Cardiac septum (tissue), 1 donor: ENCODE measurements around the gene SSH3. TPM values are rescaled to one million over a fixed set of nuclear protein-coding genes. Genes with fewer than 3 reads are reported as not detected.

ENCODE experiments used
- DNase-seq: peaks from one replicate; pipeline ENCODE4 v3.0.0-alpha.2; 2020; ENCODE audit warnings: low spot score
- intact Hi-C: fragments of 100-400 bp; cut with DNase I; formaldehyde crosslinking; loops from one replicate; pipeline ENCODE4 v1.14.0; 2022
- total RNA-seq: library from RNA; stranded (reverse); fragmentation: NEBNext Ultra II Directional; extraction: Animal tissue kit (Norgen Biotek cat#: 25700); gene quantifications from one replicate; pipeline ENCODE4 v1.2.1, GENCODE V29; 2021
- donor health status: DM: no; HTN: no; CAD: no.

Gene SSH3
- total RNA-seq, 1 donor from 2014 or later = 22.3 TPM

- DNase-seq = peak; percentile 75
- intact Hi-C loops = loop anchor here (2.0 to 5.0 kb wide), 2 partner anchors 21 to 35 kb away; partner anchors contain the start of genes ANKRD13D and SSH3
These were observed 35.9 kb upstream of the SSH3 start for GRCh38 chr11:67267188-67268080.

DNA sequence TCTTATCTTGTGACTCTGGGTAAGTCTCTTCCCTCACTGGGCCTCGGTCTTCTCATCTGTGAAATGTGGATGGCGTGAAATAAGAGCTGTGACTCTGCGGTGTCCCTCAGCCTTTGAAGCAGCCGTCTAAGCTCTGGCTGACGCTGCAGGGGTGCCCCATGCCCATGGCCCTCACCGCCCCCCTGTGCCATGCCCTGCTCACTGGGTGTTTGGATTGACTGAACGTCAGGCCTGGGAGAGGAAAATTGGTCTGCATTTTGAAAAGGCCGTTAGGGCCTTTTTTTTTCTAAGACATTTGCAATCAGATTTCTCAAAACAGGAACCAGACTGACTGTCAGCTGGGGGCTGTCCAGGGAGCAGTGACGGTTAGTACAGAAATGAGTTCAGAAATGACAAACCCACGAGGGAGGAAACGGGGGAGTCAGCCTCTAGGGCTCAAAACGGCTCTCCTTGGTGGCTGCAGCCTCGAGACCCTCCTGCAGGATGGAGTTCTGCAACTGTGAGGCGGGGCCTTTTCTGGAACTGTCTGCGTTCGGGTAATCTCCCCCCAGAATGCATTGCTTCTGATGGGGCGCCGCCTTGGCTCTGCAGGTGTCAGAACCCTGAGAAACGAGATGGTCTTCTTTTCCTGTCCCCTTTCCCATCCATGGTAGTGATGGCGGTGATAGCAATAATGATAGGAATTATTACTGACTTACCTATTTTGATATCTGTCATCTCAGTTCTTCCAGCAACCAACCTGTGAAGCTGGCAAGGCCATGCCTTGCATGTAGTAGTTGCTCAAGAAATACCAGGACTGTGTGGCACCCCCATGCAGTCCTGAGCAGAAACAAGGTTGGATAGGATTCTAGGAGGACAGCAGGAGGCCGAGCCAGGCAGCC, 35.0 kb upstream of the SSH3 start:
- intact Hi-C loops = loop anchor here (5.0 kb wide), 1 partner anchor 34 kb away; the partner anchor contains the start of gene SSH3
- DNase-seq = peak; percentile 75

GRCh38 chr11:67268962-67269268, 34.4 kb upstream of the SSH3 start:
- peak; percentile 72 for DNase-seq
- intact Hi-C loops = loop anchor here (5.0 kb wide), 1 partner anchor 33 kb away; the partner anchor contains the start of gene SSH3

- intact Hi-C loops = loop anchor here (5.0 kb wide), 1 partner anchor 33 kb away; the partner anchor contains the start of gene SSH3
These were observed 33.7 kb upstream of the SSH3 start for GRCh38 chr11:67269401-67270255.

GRCh38 chr11:67270256-67271204, 32.8 kb upstream of the SSH3 start:
- peak; percentile 90 for DNase-seq
- intact Hi-C loops = no loop called here

More at GRCh38 chr11:67269401-67270255, 33.7 kb upstream of the SSH3 start:
- peak; percentile 74 for DNase-seq

DNA sequence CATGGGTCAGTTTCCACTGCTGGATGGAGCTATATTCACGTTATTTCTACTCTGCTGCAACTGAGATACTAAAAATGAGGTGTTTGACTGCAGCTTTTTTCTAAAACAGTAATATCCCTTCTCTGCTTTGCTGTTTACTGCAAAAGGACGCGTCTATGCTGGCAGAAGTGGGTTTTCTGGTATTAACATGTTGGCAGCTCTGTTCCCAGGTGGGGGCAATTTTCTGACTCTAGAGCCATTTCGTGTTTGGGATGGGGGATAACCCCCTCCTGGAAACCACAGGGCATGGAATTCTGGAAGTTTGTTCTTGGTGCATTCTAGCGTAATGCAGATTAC, 32.2 kb upstream of the SSH3 start:
- intact Hi-C loops = no loop called here
- no peak for DNase-seq

GRCh38 chr11:67271541-67272284, 31.6 kb upstream of the SSH3 start:
- DNase-seq = peak; percentile 81
- intact Hi-C loops = no loop called here

DNA sequence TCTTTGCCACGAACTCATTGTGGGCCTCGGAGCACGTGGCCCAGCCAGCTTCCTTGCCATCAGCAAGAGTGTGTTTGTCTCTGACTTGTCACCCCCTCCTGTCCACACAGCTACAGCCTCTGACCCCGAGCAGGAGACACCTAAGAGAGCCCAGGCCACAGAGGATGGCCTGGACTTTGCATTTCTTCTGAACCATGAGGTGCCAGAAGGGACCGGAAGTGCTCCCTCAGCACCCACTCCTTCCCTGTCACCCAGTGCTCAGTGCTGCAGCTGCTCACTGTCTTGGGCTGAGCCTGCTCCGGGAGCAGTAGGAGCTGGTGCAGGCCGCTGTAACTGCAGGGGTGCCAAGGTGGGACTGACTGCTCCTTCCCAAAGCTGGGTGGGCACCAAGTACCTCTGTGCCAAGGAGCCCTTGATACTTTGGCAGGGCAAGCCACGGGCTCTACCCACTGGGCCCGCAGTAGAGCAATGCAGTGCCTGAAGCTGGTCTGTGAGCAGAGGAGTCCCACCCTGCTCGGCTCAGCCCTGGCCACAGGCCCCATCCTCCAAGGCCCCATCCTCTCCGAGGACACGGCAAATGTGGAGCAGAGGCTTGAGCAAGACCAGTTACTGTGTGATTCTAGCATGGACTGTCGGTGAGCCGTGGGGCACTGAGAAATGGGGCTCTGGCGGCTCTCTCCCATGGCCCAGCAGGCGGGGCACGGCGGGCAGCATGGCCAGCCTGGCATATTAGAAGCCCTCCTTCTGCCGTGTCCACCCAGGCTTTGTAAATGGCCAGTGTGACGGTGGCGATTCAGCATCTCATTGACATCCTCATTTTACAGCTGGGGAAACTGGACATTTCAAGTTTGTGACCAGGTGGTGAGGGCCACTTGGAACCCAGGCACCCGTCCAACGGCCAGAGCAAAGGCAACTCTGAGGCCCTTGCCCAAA, 30.7 kb upstream of the SSH3 start:
- DNase-seq = peak; percentile 74
- intact Hi-C loops = no loop called here

DNA sequence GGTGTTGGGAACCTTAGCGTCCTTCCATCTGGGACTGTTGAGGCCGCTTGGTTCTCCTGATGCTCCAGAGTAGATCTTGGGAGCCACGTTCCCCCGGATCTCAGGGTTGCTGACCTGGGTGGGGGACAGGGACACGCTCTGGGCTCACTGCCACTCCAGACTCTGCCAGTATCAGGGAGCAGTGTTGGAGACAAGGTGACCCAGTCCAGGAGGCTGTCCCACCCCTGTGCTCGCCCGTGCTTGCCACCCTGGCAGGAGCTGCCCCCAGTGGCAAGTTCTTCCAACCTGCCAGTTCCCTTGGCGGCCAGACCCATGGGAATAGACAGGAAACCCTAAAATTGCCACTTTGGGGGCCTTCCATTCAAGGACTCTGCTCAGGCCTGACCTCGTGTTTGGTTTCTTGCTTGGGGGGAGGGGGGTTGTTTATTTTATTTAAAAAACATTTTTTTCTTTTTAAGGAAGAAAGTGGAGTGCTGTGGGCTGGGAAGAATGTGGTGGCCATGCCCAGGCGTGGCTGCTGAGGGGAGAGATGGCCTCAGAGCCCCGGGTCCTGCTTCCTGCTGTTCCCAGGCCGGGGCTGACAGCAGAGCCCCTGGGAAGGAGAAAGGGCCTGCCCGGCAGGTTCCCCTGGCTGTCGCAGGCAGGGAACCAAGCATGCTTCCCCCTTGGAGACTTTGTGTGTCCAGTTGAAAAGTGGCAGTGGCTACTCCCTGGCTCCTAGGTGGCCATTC, 29.9 kb upstream of the SSH3 start:
- DNase-seq = peak; percentile 77
- intact Hi-C loops = no loop called here

GRCh38 chr11:67274768-67275605, 28.3 kb upstream of the SSH3 start:
- intact Hi-C loops = no loop called here
- peak; percentile 78 for DNase-seq

- intact Hi-C loops = no loop called here
- DNase-seq = peak; percentile 63
These were observed 27.5 kb upstream of the SSH3 start for GRCh38 chr11:67275606-67276409.

DNA sequence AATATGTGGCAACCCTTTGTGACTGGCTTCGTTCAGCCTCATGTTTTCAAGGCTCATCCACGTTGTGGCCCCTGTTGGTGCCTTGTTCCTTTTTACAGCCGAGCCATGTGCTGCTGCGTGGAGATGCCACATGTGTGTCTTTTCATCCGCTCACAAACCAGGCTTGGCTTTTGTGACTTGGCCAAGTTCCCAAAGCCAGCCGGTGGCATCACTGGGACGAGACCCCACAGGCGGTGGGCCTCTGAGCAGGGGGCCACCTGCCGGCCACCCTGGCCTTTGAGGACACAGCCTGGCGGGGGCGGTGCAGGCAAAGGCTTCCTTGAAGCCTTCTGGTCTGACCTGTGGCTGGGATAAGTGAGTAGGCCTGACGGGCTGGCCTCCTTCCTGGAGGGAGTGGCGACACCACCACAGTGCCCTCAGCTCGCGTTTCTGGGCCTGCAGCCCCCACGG, 26.5 kb upstream of the SSH3 start:
- DNase-seq = peak; percentile 83
- intact Hi-C loops = no loop called here

- intact Hi-C loops = no loop called here
- DNase-seq = peak; percentile 97
These were observed 25.9 kb upstream of the SSH3 start for GRCh38 chr11:67277231-67277961.
